Measurements from ENCODE around the gene MDM2. TPM values are rescaled to one million over a fixed set of nuclear protein-coding genes. Genes with fewer than 3 reads are reported as not detected.

Gene MDM2
- total RNA-seq, 2 donors from 2014 or later: 36.1 to 95.6 TPM

DNA sequence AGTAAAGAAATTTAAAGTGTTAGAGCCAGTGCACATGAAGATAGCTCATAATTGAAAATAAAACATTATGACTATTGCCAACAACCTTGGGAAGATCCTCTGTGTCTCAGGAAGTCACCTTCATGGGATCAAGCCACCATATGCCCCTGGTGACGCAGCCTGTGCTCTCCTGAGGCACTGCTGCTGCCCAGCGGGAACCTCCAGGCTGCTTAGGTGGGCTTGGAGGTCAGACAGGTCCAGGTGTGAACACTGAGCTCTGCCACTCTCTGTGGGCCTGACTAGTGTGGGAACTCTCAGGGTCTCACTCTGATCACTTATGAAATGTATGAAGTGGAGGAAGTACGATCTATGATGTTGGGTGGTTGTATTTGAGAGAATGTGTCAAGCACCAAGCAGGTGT is 45.3 kb upstream of the MDM2 start:
- intact Hi-C loops (cut with DNase I): no loop called here
- H3K27me3 ChIP-seq (replicated peaks; ENCODE audit: insufficient read depth): no peaks in the 10 kb centered on the region
- H3K4me1 ChIP-seq (replicated peaks): no peaks in the 10 kb centered on the region
- no peak for TF ChIP-seq POLR2AphosphoS5 (IDR thresholded peaks at IDR 0.05)
- TF ChIP-seq, protein P1, sequence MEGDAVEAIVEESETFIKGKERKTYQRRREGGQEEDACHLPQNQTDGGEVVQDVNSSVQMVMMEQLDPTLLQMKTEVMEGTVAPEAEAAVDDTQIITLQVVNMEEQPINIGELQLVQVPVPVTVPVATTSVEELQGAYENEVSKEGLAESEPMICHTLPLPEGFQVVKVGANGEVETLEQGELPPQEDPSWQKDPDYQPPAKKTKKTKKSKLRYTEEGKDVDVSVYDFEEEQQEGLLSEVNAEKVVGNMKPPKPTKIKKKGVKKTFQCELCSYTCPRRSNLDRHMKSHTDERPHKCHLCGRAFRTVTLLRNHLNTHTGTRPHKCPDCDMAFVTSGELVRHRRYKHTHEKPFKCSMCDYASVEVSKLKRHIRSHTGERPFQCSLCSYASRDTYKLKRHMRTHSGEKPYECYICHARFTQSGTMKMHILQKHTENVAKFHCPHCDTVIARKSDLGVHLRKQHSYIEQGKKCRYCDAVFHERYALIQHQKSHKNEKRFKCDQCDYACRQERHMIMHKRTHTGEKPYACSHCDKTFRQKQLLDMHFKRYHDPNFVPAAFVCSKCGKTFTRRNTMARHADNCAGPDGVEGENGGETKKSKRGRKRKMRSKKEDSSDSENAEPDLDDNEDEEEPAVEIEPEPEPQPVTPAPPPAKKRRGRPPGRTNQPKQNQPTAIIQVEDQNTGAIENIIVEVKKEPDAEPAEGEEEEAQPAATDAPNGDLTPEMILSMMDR (IDR thresholded peaks at IDR 0.05): no peak
- TF ChIP-seq POLR2A (IDR thresholded peaks at IDR 0.05): no peak
- no peak overlapping the region for H3K4me3 ChIP-seq
- no peaks in the 10 kb centered on the region for H3K36me3 ChIP-seq
- H3K9me3 ChIP-seq: no peaks in the 10 kb centered on the region
- no peak for DNase-seq (ENCODE audit: low spot score)
- 92% methylated on average over 3 of the region's 3 CpGs for WGBS
- no peak overlapping the region for H3K27ac ChIP-seq

DNA sequence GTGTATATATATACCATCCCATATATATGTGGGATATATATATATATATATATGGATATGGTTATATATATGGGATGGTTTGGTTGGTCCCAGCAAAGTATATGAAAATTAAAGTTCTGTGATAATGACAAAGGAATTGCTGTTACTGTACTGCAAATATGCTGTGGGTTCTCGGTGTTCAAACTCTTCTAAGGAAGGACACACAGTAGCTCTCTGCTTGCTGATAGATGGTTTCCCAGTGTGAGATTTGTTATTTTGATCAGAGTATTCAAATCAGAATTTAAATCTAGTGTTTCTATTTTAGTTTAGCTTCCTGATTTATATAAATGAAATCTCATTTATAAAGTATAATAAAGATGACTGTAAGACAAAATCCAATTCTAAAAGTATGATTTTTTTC is 42.3 kb upstream of the MDM2 start:
- 100% methylated on average over 1 of the region's 1 CpG for WGBS
- Histone ChIP-seq H3K27me3 (replicated peaks; ENCODE audit: insufficient read depth) (no peaks in the 10 kb centered on the region), H3K9me3 (no peaks in the 10 kb centered on the region), H3K4me3 (no peak overlapping the region), H3K4me1 (replicated peaks) (no peaks in the 10 kb centered on the region), H3K27ac (no peak overlapping the region), H3K36me3 (no peaks in the 10 kb centered on the region)
- DNase-seq (ENCODE audit: low spot score): no peak
- TF ChIP-seq POLR2AphosphoS5 (IDR thresholded peaks at IDR 0.05) (no peak), POLR2A (IDR thresholded peaks at IDR 0.05) (no peak)
- TF ChIP-seq, protein P1 (IDR thresholded peaks at IDR 0.05): no peak
- intact Hi-C loops (cut with DNase I): no loop called here

DNA sequence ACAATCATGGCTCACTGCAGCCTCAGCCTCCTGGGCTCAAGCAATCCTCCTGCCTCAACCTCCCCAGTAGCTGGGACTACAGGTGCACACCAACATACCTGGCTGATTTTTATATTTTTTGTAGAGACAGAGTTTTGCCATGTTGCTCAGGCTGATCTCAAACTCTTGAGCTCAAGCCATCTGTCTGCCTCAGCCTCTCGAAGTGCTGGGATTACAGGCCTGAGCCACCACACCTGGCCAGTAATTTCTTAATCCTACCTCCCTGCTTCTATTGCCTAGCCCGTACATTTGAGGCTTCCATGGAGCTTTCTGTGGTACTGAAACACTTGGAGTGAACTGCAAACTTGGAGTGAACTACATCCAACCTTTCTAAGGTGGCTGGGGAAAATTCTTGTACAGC is 41.3 kb upstream of the MDM2 start:
- no peaks in the 10 kb centered on the region for H3K9me3 ChIP-seq
- H3K4me3 ChIP-seq: no peak overlapping the region
- TF ChIP-seq, protein P1 (IDR thresholded peaks at IDR 0.05): no peak
- TF ChIP-seq POLR2AphosphoS5 (IDR thresholded peaks at IDR 0.05) (no peak), POLR2A (IDR thresholded peaks at IDR 0.05) (no peak)
- H3K27me3 ChIP-seq (replicated peaks; ENCODE audit: insufficient read depth): no peaks in the 10 kb centered on the region
- 96% methylated on average over 2 of the region's 2 CpGs for WGBS
- DNase-seq (ENCODE audit: low spot score): no peak
- no peaks in the 10 kb centered on the region for H3K4me1 ChIP-seq (replicated peaks)
- no peak overlapping the region for H3K27ac ChIP-seq
- H3K36me3 ChIP-seq: no peaks in the 10 kb centered on the region
- intact Hi-C loops (cut with DNase I): no loop called here

DNA sequence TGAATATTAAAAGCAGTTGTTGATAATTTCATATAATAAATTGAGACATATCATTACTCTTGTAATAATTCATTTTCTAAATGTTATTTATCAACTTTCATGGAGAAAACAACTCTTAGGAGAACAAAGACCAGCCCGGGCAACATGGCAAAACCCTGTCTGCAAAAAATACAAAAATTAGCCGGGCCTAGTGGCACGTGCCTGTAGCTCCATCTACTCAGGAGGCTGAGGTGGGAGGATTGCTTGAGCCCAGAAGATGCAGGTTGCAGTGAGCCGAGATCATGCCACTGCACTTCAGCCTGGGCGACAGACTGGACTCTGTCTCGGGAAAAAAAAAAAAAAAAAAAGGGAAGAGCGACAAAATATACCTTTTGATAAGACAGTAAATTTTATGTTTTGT is 40.8 kb upstream of the MDM2 start:
- Histone ChIP-seq H3K27me3 (replicated peaks; ENCODE audit: insufficient read depth) (no peaks in the 10 kb centered on the region), H3K27ac (no peak overlapping the region), H3K4me3 (no peak overlapping the region), H3K36me3 (no peaks in the 10 kb centered on the region), H3K4me1 (replicated peaks) (no peaks in the 10 kb centered on the region), H3K9me3 (no peaks in the 10 kb centered on the region)
- 93% methylated on average over 7 of the region's 7 CpGs for WGBS
- TF ChIP-seq, protein P1 (IDR thresholded peaks at IDR 0.05): no peak
- no peak for TF ChIP-seq POLR2A (IDR thresholded peaks at IDR 0.05)
- TF ChIP-seq POLR2AphosphoS5 (IDR thresholded peaks at IDR 0.05): no peak
- intact Hi-C loops (cut with DNase I): no loop called here
- DNase-seq (ENCODE audit: low spot score): no peak

DNA sequence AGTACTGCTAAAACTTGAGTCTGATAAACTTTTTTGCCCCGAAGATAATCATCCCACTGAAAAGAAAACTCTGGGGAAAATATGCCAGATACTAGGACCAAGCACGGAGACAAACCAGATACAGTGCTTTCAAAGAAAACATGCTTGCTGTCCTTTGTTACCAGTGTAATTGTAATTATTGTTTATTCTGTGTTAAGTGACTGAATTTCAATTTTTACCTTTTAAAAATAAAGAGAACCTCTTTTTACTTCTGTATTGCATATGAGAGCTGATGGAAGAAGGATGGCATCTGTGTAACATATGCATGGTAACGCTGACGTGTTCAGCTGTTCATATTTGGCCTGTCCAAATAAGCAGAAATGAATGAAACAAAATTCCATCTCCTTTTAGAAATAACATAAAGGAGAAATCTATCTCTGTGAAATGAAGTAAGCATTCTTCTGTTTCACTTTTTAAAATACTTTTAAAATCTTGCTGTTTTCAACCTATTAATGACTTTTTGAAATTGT is 39.5 kb upstream of the MDM2 start:
- no peak for DNase-seq (ENCODE audit: low spot score)
- 89% methylated on average over 4 of the region's 4 CpGs for WGBS
- H3K36me3 ChIP-seq: no peaks in the 10 kb centered on the region
- TF ChIP-seq, protein P1 (IDR thresholded peaks at IDR 0.05): no peak
- TF ChIP-seq POLR2A (IDR thresholded peaks at IDR 0.05) (no peak), POLR2AphosphoS5 (IDR thresholded peaks at IDR 0.05) (no peak)
- intact Hi-C loops (cut with DNase I): no loop called here
- no peaks in the 10 kb centered on the region for H3K4me1 ChIP-seq (replicated peaks)
- H3K4me3 ChIP-seq: no peak overlapping the region
- H3K27ac ChIP-seq: no peak overlapping the region
- H3K27me3 ChIP-seq (replicated peaks; ENCODE audit: insufficient read depth): no peaks in the 10 kb centered on the region
- no peaks in the 10 kb centered on the region for H3K9me3 ChIP-seq
